Progenitor cell of endocrine pancreas (in vitro differentiated cells): ENCODE measurements around the gene ENO3. TPM values are rescaled to one million over a fixed set of nuclear protein-coding genes. Genes with fewer than 3 reads are reported as not detected.

Experiments used
- DNase-seq: peaks from one replicate; pipeline ENCODE4 v3.0.0; 2021; ENCODE audit warnings: low spot score; ENCODE audit not compliant: unreplicated experiment
- H3K27ac Mint-ChIP-seq: 2 replicates; pipeline ENCODE4 v1.8.0; 2021; ENCODE audit warnings: mild to moderate bottlenecking, moderate library complexity, mixed read lengths
- H3K27me3 Mint-ChIP-seq: 2 replicates; pipeline ENCODE4 v1.8.0; 2021; ENCODE audit warnings: mixed read lengths
- H3K36me3 Mint-ChIP-seq: 2 replicates; pipeline ENCODE4 v1.8.0; 2022; ENCODE audit warnings: mixed read lengths; ENCODE audit not compliant: insufficient read depth
- H3K4me1 Mint-ChIP-seq: 2 replicates; pipeline ENCODE4 v1.8.0; 2021; ENCODE audit warnings: low read depth, mixed read lengths
- H3K4me3 Mint-ChIP-seq: 2 replicates; pipeline ENCODE4 v1.8.0; 2021; ENCODE audit warnings: low read depth, mild to moderate bottlenecking, moderate library complexity, mixed read lengths
- H3K9me3 Mint-ChIP-seq: 2 replicates; pipeline ENCODE4 v1.8.0; 2021; ENCODE audit warnings: low read depth, mixed read lengths
- total RNA-seq: library from RNA; stranded (reverse); gene quantifications from 2 replicates; pipeline ENCODE4 v1.2.1, GENCODE V29; 2021
- TF ChIP-seq, protein P1 (sequence below): fragments of 200-600 bp; sonication (generic); IDR thresholded peaks from one replicate; pipeline ENCODE4 v1.5.0; 2021; ENCODE audit warnings: antibody characterized with exemption, mild to moderate bottlenecking; ENCODE audit not compliant: unreplicated experiment

Gene ENO3
- total RNA-seq, 1 donor from 2014 or later = 25.8 TPM

DNA sequence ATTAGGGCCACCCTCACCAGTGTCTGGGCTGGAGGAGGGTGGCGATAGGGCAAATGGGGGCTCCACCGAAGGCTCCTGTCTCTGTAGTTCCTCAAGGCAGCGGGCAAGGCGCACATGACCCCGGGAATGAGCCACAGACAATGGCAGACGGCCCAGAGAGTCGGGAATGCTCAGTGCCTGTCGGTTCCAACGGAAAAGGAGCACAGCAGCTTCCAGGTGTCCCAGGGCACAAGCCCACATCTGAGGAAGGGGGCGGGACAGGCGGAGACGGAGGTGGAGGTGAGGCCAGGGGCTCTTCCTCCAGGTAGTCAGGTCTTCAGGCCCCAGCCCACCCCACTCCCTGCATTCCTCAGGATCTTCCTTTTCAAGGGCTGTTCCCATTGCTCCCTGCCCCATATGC, 21.8 kb downstream of the ENO3 start:
- Mint-ChIP-seq H3K4me1 (peaks cover 17% of the 10 kb centered on the region), H3K36me3 (peaks cover 21% of the 10 kb centered on the region), H3K4me3 (no peak overlapping the region), H3K9me3 (no peaks in the 10 kb centered on the region), H3K27ac (no peak overlapping the region), H3K27me3 (peaks cover 7% of the 10 kb centered on the region)
- DNase-seq = no peak
- TF ChIP-seq, protein P1, sequence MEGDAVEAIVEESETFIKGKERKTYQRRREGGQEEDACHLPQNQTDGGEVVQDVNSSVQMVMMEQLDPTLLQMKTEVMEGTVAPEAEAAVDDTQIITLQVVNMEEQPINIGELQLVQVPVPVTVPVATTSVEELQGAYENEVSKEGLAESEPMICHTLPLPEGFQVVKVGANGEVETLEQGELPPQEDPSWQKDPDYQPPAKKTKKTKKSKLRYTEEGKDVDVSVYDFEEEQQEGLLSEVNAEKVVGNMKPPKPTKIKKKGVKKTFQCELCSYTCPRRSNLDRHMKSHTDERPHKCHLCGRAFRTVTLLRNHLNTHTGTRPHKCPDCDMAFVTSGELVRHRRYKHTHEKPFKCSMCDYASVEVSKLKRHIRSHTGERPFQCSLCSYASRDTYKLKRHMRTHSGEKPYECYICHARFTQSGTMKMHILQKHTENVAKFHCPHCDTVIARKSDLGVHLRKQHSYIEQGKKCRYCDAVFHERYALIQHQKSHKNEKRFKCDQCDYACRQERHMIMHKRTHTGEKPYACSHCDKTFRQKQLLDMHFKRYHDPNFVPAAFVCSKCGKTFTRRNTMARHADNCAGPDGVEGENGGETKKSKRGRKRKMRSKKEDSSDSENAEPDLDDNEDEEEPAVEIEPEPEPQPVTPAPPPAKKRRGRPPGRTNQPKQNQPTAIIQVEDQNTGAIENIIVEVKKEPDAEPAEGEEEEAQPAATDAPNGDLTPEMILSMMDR = no peak

DNA sequence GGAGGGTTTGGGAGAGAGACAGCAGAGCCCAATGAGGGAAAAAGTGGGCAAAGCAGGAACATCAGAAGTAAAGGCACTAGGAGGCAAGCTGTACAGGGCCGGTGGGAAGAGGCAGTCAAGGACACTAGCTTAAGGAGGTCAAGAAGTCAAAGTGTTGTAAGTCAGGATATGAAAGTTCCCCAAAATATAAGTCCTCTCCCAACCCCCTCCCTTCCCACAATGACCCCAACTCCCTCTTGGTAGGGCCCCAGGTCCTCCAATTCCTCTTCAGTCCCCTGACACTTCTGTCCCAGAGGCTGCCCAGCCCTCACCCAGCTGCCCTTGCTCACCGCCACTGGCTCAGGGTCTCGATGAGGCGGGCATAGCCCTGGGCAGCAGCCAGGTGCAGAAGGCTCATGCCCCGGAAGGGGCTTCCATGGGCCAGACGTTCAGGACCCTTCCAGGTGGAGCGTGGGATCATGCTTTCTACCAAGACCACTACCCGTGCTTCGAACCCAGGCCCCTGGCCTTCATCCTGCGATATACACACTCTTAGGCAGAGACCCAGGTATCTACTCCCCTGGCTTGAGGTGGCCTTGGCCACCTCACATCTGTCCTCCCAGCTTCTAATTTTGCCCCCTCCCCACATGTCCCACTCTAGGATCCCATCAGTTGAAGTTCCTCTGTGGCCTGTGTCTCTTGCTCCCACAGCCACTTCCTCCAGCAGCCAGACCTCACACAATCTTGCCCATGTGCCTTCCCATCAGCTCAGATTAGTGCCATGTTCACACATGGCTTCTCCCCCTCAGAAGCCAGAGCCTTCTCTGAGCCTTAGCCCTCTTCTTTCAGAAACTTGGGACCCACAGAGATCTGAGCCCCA, 22.6 kb downstream of the ENO3 start:
- DNase-seq = no peak
- Mint-ChIP-seq H3K4me1 (peaks cover 17% of the 10 kb centered on the region), H3K9me3 (no peaks in the 10 kb centered on the region), H3K27me3 (peaks cover 7% of the 10 kb centered on the region), H3K4me3 (no peak overlapping the region), H3K27ac (peak overlapping the region; percentile 91), H3K36me3 (peaks cover 23% of the 10 kb centered on the region)
- TF ChIP-seq, protein P1 = no peak

DNA sequence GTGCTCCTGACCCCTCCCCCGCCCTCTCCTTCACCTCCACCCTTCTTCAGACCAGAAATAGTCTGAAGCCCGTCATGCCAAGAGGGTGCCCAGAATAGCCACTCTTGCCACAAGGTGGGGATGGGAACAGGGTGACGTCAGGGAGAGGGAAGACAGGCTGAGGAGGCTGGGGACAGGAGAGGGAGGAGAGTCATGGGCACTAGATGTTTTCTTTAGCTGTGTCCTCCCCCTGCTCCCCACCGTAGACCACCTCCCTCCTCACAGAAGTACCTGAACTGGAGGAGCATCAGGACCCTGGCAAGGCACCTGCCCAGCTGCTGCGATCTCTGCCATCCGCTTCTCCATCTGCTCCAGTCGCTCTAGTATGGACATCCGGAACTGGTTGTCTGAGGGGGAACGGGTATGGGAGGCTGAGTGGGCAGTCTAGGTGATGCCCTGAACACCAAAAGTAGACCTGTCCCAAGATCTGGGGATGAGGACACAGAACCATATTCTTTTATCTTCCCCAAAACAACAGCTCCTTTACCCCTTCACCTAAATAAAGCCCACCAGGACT, 23.3 kb downstream of the ENO3 start:
- no peak overlapping the region for H3K27ac Mint-ChIP-seq
- no peaks in the 10 kb centered on the region for H3K9me3 Mint-ChIP-seq
- peaks cover 10% of the 10 kb centered on the region for H3K4me1 Mint-ChIP-seq
- H3K36me3 Mint-ChIP-seq = peaks cover 23% of the 10 kb centered on the region
- no peak overlapping the region for H3K4me3 Mint-ChIP-seq
- DNase-seq = no peak
- TF ChIP-seq, protein P1 = no peak
- H3K27me3 Mint-ChIP-seq = peaks cover 7% of the 10 kb centered on the region

DNA sequence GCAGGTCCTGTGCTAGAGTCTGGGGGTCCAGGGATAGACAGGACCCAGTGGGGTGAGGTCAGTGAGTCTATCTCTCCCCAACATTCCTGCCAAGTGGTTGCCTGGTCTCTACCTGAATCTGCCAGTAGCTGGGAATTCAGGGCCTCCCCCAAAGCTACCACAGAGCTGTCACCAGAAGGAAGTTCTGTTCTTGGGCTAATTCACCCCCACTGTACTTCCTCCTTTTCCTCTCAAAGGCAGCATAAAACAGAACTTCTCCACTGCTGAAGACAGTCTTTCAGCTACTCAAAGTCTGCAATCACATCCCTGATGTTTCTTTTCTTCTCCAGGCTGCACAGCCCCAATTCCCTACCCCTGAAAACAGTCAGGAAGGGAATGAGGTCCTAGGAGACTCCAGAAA, 27.8 kb downstream of the ENO3 start:
- Mint-ChIP-seq H3K36me3 (peaks cover 22% of the 10 kb centered on the region), H3K4me3 (no peak overlapping the region), H3K27me3 (peaks cover 7% of the 10 kb centered on the region), H3K4me1 (peaks cover 2% of the 10 kb centered on the region), H3K27ac (peak overlapping the region; percentile 33), H3K9me3 (no peaks in the 10 kb centered on the region)
- TF ChIP-seq, protein P1 = no peak
- DNase-seq = no peak

DNA sequence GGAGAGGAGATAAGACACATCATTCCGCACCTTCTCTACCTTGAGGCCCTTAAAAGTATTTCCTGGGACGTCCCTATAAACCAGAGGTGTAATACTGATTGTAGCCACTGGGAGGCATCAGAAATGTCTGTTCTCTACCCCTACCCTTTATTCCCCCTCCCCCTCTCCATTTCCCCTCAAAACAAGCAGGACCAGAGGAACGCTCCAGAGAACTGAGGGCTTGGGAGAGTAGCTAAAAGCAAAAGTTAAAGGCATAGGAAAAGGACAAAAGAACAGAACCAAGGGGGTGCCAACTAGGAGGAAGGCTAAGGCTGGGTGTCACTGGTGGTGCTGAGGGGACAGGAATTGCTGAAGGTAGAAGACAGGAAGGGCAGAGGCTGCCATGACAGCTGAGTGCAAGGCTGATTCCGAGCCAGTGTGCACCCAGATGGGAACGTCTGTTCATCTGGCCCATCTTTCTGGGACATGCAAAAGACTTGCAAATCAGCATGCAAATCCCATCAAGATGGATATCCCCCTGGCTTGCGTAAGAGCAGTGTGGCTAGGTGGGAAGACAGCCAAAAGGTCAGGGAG, 29.8 kb downstream of the ENO3 start:
- Mint-ChIP-seq H3K27ac (peak overlapping the region; percentile 29), H3K4me1 (peaks cover 2% of the 10 kb centered on the region), H3K27me3 (no peaks in the 10 kb centered on the region), H3K9me3 (no peaks in the 10 kb centered on the region), H3K36me3 (peaks cover 10% of the 10 kb centered on the region), H3K4me3 (no peak overlapping the region)
- TF ChIP-seq, protein P1 = peak; percentile 71
- DNase-seq = peak; percentile 46
